GM12878 (cell line): ENCODE measurements around the gene PPP3CA. TPM values are rescaled to one million over a fixed set of nuclear protein-coding genes. Genes with fewer than 3 reads are reported as not detected.

ENCODE experiments used
- ATAC-seq: fragments of 200-7000 bp; cut with Tn5 transposase; 3 replicates; pipeline ENCODE4 v1.9.1; 2020; ENCODE audit warnings: mild to moderate bottlenecking, moderate library complexity
- BruUV-seq: library from RNA; stranded (reverse); fragments of 400-500 nt; replicated peaks from 2 replicates; lab custom pipeline; 2021; lab: Mats Ljungman, UMichigan
- CTCF ChIA-PET: fragments of 300-600 bp; sonication (Branson Sonifier 250); formaldehyde crosslinking; extraction: SDS; loops from one replicate; lab custom pipeline; 2021; ENCODE audit warnings: inconsistent platforms; lab: Yijun Ruan, JAX
- POLR2A ChIA-PET: fragments of 350-600 bp; formaldehyde crosslinking; extraction: SDS; loops from one replicate; lab custom pipeline; 2021; ENCODE audit warnings: inconsistent platforms; lab: Charles Lee
- RAD21 ChIA-PET: fragments of 300-600 bp; sonication (Branson Sonifier 250); formaldehyde crosslinking; loops from one replicate; lab custom pipeline; 2023; ENCODE audit warnings: antibody characterized with exemption; ENCODE audit not compliant: unreplicated experiment; lab: Charles Lee
- SMC1A ChIA-PET: fragments of 300-600 bp; sonication (Branson Sonifier 250); formaldehyde crosslinking; loops from one replicate; lab custom pipeline; 2023; ENCODE audit not compliant: unreplicated experiment, uncharacterized antibody; lab: Charles Lee
- DNase-seq: peaks from one replicate; pipeline ENCODE4 v3.0.0-alpha.2; 2011; ENCODE audit warnings: low read depth, low spot score
- FAIRE-seq: peaks from 3 replicates; lab custom pipeline; 2011; peaks lifted over from hg19 to GRCh38; lab: Jason Lieb, UNC
- H2AFZ ChIP-seq: 2 replicates; pipeline ENCODE4 v1.6.0; 2011; ENCODE audit warnings: low read depth, low read length, control low read depth; ENCODE audit not compliant: control insufficient read depth
- H3K27ac ChIP-seq: 2 replicates; pipeline ENCODE4 v1.5.1; 2011; ENCODE audit warnings: control low read depth; ENCODE audit not compliant: control insufficient read depth, insufficient read depth
- H3K27me3 ChIP-seq, 2 experiments: replicated peaks in 1 of 2; 2 replicates each; pipeline versions ENCODE4 v1.6.0 to v1.6.1; 2011; ENCODE audit warnings: low read length in 1 of 2; ENCODE audit not compliant: control insufficient read depth in 2 of 2, insufficient read depth in 2 of 2
- H3K36me3 ChIP-seq, 2 experiments: 2 replicates each; pipeline ENCODE4 v1.5.1; 2011; ENCODE audit warnings: low read length in 1 of 2; ENCODE audit not compliant: control insufficient read depth in 2 of 2, insufficient read depth in 2 of 2
- H3K4me1 ChIP-seq: 2 replicates; pipeline ENCODE4 v1.6.1; 2011; ENCODE audit warnings: mild to moderate bottlenecking, low read length, moderate library complexity, mixed read lengths; ENCODE audit not compliant: control insufficient read depth, insufficient read depth
- H3K4me2 ChIP-seq: 2 replicates; pipeline ENCODE4 v1.6.0; 2011; ENCODE audit warnings: control low read depth; ENCODE audit not compliant: control insufficient read depth, insufficient read depth
- H3K4me3 ChIP-seq: fragments of 200-600 bp; sonication (generic); 2 replicates; pipeline ENCODE4 v1.5.1; 2016
- H3K79me2 ChIP-seq: 2 replicates; pipeline ENCODE4 v1.6.0; 2011; ENCODE audit warnings: low read length; ENCODE audit not compliant: control insufficient read depth, insufficient read depth
- H3K9ac ChIP-seq: 2 replicates; pipeline ENCODE4 v1.8.0; 2011; ENCODE audit warnings: low read length, control low read depth, mixed read lengths; ENCODE audit not compliant: control insufficient read depth, insufficient read depth
- H3K9me3 ChIP-seq: replicated peaks from 3 replicates; pipeline ENCODE4 v1.5.1; 2011; ENCODE audit warnings: mild to moderate bottlenecking, low read length; ENCODE audit not compliant: control insufficient read depth, insufficient read depth
- H4K20me1 ChIP-seq: 2 replicates; pipeline ENCODE4 v1.6.0; 2011; ENCODE audit not compliant: control insufficient read depth, insufficient read depth
- CBX3 ChIP-seq: fragments of 200-600 bp; sonication (generic); IDR thresholded peaks from 2 replicates; pipeline ENCODE4 v1.6.1; 2016; ENCODE audit warnings: low read depth, borderline replicate concordance
- CREB1 ChIP-seq: IDR thresholded peaks from 2 replicates; pipeline ENCODE4 v1.6.1; 2012; ENCODE audit warnings: low read depth, mild to moderate bottlenecking, inconsistent platforms
- EED ChIP-seq: sonication (generic); IDR thresholded peaks from 2 replicates; pipeline ENCODE4 v1.6.1; 2016; ENCODE audit warnings: antibody characterized with exemption, low read depth
- EGR1 ChIP-seq, 2 experiments: IDR thresholded peaks; 1 replicate in 1 of 2; 2 replicates in 1 of 2; pipeline ENCODE4 v1.6.1; 2011 to 2012; ENCODE audit warnings: low read depth in 2 of 2, low read length in 2 of 2, borderline replicate concordance in 1 of 2, mild to moderate bottlenecking in 1 of 2, moderate library complexity in 1 of 2
- ETV6 ChIP-seq, 2 experiments: fragments of 450-650 bp in 1 of 2; IDR thresholded peaks in 1 of 2; conservative IDR thresholded peaks in 1 of 2; 2 replicates each; pipeline ENCODE4 v1.6.1; 2014; ENCODE audit warnings: antibody characterized with exemption in 1 of 2, borderline replicate concordance in 1 of 2, low read depth in 1 of 2, mild to moderate bottlenecking in 1 of 2, moderate library complexity in 1 of 2
- HDAC6 ChIP-seq: fragments of 200-600 bp; sonication (generic); IDR thresholded peaks from one replicate; pipeline ENCODE4 v1.8.0; 2017; ENCODE audit warnings: antibody characterized with exemption; ENCODE audit not compliant: unreplicated experiment
- IRF3 ChIP-seq: fragments of 450-650 bp; IDR thresholded peaks from 2 replicates; pipeline ENCODE4 v1.6.1; 2014; ENCODE audit warnings: mild to moderate bottlenecking
- MLLT1 ChIP-seq: fragments of 450-650 bp; IDR thresholded peaks from 2 replicates; pipeline ENCODE4 v1.6.1; 2016; ENCODE audit warnings: mild to moderate bottlenecking
- MTA2 ChIP-seq: fragments of 450-650 bp; IDR thresholded peaks from 2 replicates; pipeline ENCODE4 v1.6.1; 2016; ENCODE audit warnings: low read depth, mild to moderate bottlenecking, moderate library complexity
- PKNOX1 ChIP-seq: fragments of 450-650 bp; IDR thresholded peaks from 2 replicates; pipeline ENCODE4 v1.6.1; 2016; ENCODE audit warnings: mild to moderate bottlenecking
- PML ChIP-seq: IDR thresholded peaks from 2 replicates; pipeline ENCODE4 v1.6.1; 2012; ENCODE audit warnings: low read length, inconsistent platforms
- SREBF2 ChIP-seq: IDR thresholded peaks from 2 replicates; pipeline ENCODE4 v1.6.1; 2012; ENCODE audit warnings: mild to moderate bottlenecking, low read length
- ZNF622 ChIP-seq: fragments of 450-650 bp; IDR thresholded peaks from 2 replicates; pipeline ENCODE4 v1.6.1; 2017; ENCODE audit warnings: mild to moderate bottlenecking, inconsistent platforms
- ZZZ3 ChIP-seq: IDR thresholded peaks from 2 replicates; pipeline ENCODE4 v1.6.1; 2011; ENCODE audit warnings: low read depth; ENCODE audit not compliant: control insufficient read depth, insufficient read length
- WGBS: methylation state at CpG from one replicate; pipeline ENCODE4 v1.1.6; 2016; ENCODE audit warnings: low lambda C conversion rate; ENCODE audit not compliant: insufficient replicate concordance, insufficient coverage; ENCODE audit errors: missing lambda C conversion rate; 5-methylcytosine and 5-hydroxymethylcytosine counted together
- in situ Hi-C: fragments of 300-500 bp; cut with MboI; formaldehyde crosslinking; loops from 9 replicates; pipeline ENCODE4 v1.14.3; 2018; ENCODE audit warnings: mixed read lengths
- intact Hi-C: fragments of 100-400 bp; cut with micrococcal nuclease; formaldehyde crosslinking; loops from one replicate; pipeline ENCODE4 v1.14.2; 2022; ENCODE audit not compliant: unreplicated experiment
- polyA plus RNA-seq, 11 experiments: library from polyadenylated mRNA; depleted of rRNA in 4 of 11; unstranded in 6 of 11; stranded (reverse) in 5 of 11; fragments of >200 nt; fragmentation: Nextera tagmentation in 4 of 11; fragmentation: Illumina TruSeq in 1 of 11; extraction: Ambion mirVana in 4 of 11; extraction: Trizol in 1 of 11; gene quantifications; 1 replicate in 1 of 11; 2 replicates in 10 of 11; pipeline versions ENCODE4 v1.2.1 to v1.2.3, GENCODE V29; 2011 to 2016; ENCODE audit warnings: inconsistent platforms in 2 of 11, missing spikeins in 2 of 11, low read depth in 1 of 11
- total RNA-seq, 4 experiments: library from RNA; depleted of rRNA in 3 of 4; stranded (reverse); fragments of >200 nt in 3 of 4; fragmentation: Illumina TruSeq in 1 of 4; extraction: Trizol in 1 of 4; gene quantifications; 2 replicates each; pipeline versions ENCODE4 v1.2.1 to v1.2.3, GENCODE V29; 2013 to 2021

Gene PPP3CA
- total and polyA plus RNA-seq, 10 of the 15 experiments (the other 5 are each of a cell fraction or from before 2014, with no cell fraction given): 0.33 to 9.0 (median 1.0) TPM

GRCh38 chr4:101309925-101310324 lies 37.4 kb downstream of the PPP3CA start:
- in situ Hi-C loops: no loop called here
- H3K4me1 ChIP-seq: peaks cover 20% of the 10 kb centered on the region
- H2AFZ ChIP-seq: no peak overlapping the region
- no peaks in the 10 kb centered on the region for H3K36me3 ChIP-seq
- H3K4me2 ChIP-seq: no peak overlapping the region
- no peak overlapping the region for H3K4me3 ChIP-seq
- WGBS: 40% methylated on average over 4 of the region's 4 CpGs
- ATAC-seq (no peak), DNase-seq (no peak), FAIRE-seq (peak; percentile 41)
- no TSS peak for BruUV-seq
- no peaks in the 10 kb centered on the region for H4K20me1 ChIP-seq
- H3K27ac ChIP-seq: no peak overlapping the region
- no peaks in the 10 kb centered on the region for H3K27me3 ChIP-seq
- SMC1A ChIA-PET: no interaction called here
- CTCF ChIA-PET: no interaction called here
- no peak overlapping the region for H3K9ac ChIP-seq
- H3K79me2 ChIP-seq: no peaks in the 10 kb centered on the region; the same call in 1 of the 2 replicates
- H3K9me3 ChIP-seq: no peaks in the 10 kb centered on the region; the same call in 2 of the 3 replicates
- intact Hi-C loops: no loop called here
- RAD21 ChIA-PET: no interaction called here
- TF ChIP-seq EED (no peak), CREB1 (no peak), MTA2 (peak; percentile 59; the same call in 1 of the 2 replicates), ZNF622 (no peak), MLLT1 (peak; percentile 58; the same call in 1 of the 2 replicates)
- POLR2A ChIA-PET: no interaction called here

GRCh38 chr4:101307899-101308298 lies 39.4 kb downstream of the PPP3CA start:
- Histone ChIP-seq H3K79me2 (no peaks in the 10 kb centered on the region; the same call in 1 of the 2 replicates), H3K27me3 (no peaks in the 10 kb centered on the region), H3K4me1 (peaks cover 22% of the 10 kb centered on the region), H3K4me2 (no peak overlapping the region), H4K20me1 (no peaks in the 10 kb centered on the region), H3K27ac (no peak overlapping the region), H2AFZ (no peak overlapping the region), H3K4me3 (no peak overlapping the region), H3K36me3 (no peaks in the 10 kb centered on the region), H3K9ac (no peak overlapping the region), H3K9me3 (no peaks in the 10 kb centered on the region; the same call in 2 of the 3 replicates)
- ChIA-PET CTCF (no interaction called here), SMC1A (no interaction called here), POLR2A (no interaction called here), RAD21 (no interaction called here)
- 70% methylated on average over 2 of the region's 2 CpGs for WGBS
- ATAC-seq (no peak), DNase-seq (no peak), FAIRE-seq (no peak)
- intact Hi-C loops (no loop called here), in situ Hi-C loops (no loop called here)
- BruUV-seq: no TSS peak
- TF ChIP-seq EGR1 (IDR thresholded peaks at IDR 0.05; ENCODE audit: borderline replicate concordance in 1 of 2, low read depth in 2 of 2, low read length in 2 of 2) (no peak), HDAC6 (no peak), IRF3 (no peak), CBX3 (no peak), ETV6 (conservative IDR thresholded peaks at IDR 0.05 in 1 of 2, IDR thresholded peaks at IDR 0.05 in 1 of 2; ENCODE audit: borderline replicate concordance in 1 of 2, low read depth in 1 of 2) (no peak), PML (no peak), PKNOX1 (no peak), ZZZ3 (no peak), SREBF2 (no peak)
